Astrocyte (in vitro differentiated cells and primary cell): ENCODE data around the gene FCRL2.

Experiments used
- CTCF ChIP-seq: IDR thresholded peaks from 2 replicates; pipeline ENCODE4 v1.5.1; 2011; ENCODE audit warnings: low read depth, mild to moderate bottlenecking, inconsistent platforms, low read length, moderate library complexity; ENCODE audit not compliant: insufficient read depth
- EZH2 ChIP-seq: IDR thresholded peaks from 2 replicates; pipeline ENCODE4 v1.6.1; 2012; ENCODE audit warnings: mild to moderate bottlenecking, low read length, inconsistent platforms; ENCODE audit not compliant: insufficient read depth

- no peak for TF ChIP-seq CTCF
- TF ChIP-seq EZH2, result no peak
These were observed 74.6 kb downstream of the FCRL2 start for GRCh38 chr1:157702308-157702825.
